ENCODE results near the gene TRIM66. TPM values are rescaled to one million over a fixed set of nuclear protein-coding genes. Genes with fewer than 3 reads are reported as not detected.

Gene TRIM66
- total RNA-seq, 1 experiment from 2014 or later, result 2.1 TPM

GRCh38 chr11:8567602-8568198 lies 114.8 kb downstream of the TRIM66 start:
- no CpG with 5 or more reads among the region's 2 CpGs for WGBS (ENCODE audit: extremely low coverage, insufficient read length, low lambda C conversion rate)
- Histone ChIP-seq H2AK5ac (ENCODE audit: insufficient read length, low read length) (no peak overlapping the region), H3K56ac (ENCODE audit: insufficient read length, low read depth, low read length) (no peak overlapping the region), H4K20me1 (ENCODE audit: control insufficient read depth, insufficient read depth, insufficient read length) (no peaks in the 10 kb centered on the region), H3K27ac (ENCODE audit: insufficient read length, low read depth, low read length) (no peak overlapping the region), H3K79me2 (ENCODE audit: insufficient read depth, low read length) (no peaks in the 10 kb centered on the region), H4K8ac (replicated peaks; ENCODE audit: insufficient read length, low read depth, low read length) (no peak overlapping the region), H2BK12ac (ENCODE audit: insufficient read length, low read depth, low read length) (no peak overlapping the region), H3K4me1 (ENCODE audit: insufficient read depth, low read length) (no peaks in the 10 kb centered on the region), H3K18ac (ENCODE audit: insufficient read length, low read depth, low read length) (no peak overlapping the region), H2BK5ac (ENCODE audit: insufficient read length, low read length) (no peak overlapping the region), H3K27me3 (ENCODE audit: insufficient read depth, low read length) (no peaks in the 10 kb centered on the region), H2BK20ac (ENCODE audit: low read depth, low read length, poor library complexity, severe bottlenecking) (no peak overlapping the region), H3K4ac (ENCODE audit: low read depth, low read length) (no peak overlapping the region), H3K23ac (ENCODE audit: insufficient read length, low read depth, low read length) (no peak overlapping the region), H4K5ac (ENCODE audit: insufficient read length, low read depth, low read length) (no peak overlapping the region), H3K23me2 (ENCODE audit: insufficient read length, low read depth, low read length, poor library complexity, severe bottlenecking) (no peaks in the 10 kb centered on the region), H3K9ac (ENCODE audit: extremely low read depth, insufficient read length, low read length) (no peak overlapping the region), H3T11ph (ENCODE audit: low read length) (no peak overlapping the region), H4K91ac (ENCODE audit: insufficient read length, low read depth, low read length) (no peak overlapping the region), H2BK15ac (ENCODE audit: low read depth, low read length) (no peak overlapping the region), H2AFZ (ENCODE audit: low read length) (no peak overlapping the region), H2BK120ac (ENCODE audit: low read depth, low read length, poor library complexity, severe bottlenecking) (no peak overlapping the region), H3K9me3 (ENCODE audit: control insufficient read depth, low read depth, low read length) (no peaks in the 10 kb centered on the region), H3K4me2 (ENCODE audit: insufficient read depth, insufficient read length, low read length) (no peak overlapping the region), H3K79me1 (ENCODE audit: insufficient read depth, low read depth, low read length, poor library complexity, severe bottlenecking) (no peaks in the 10 kb centered on the region), H3K14ac (ENCODE audit: insufficient read depth, low read length) (no peak overlapping the region)
- no peaks in the 10 kb centered on the region for H3K27me3 Mint-ChIP-seq (ENCODE audit: low read depth)
- no peak overlapping the region for H3K4me3 Mint-ChIP-seq
- DNase-seq, result no peak
- H3K27ac Mint-ChIP-seq, result no peak overlapping the region
- no peaks in the 10 kb centered on the region for H3K9me3 Mint-ChIP-seq
- H3K36me3 Mint-ChIP-seq (ENCODE audit: insufficient read depth in 1 of 3, low read depth in 3 of 3), result no peaks in the 10 kb centered on the region
- no peaks in the 10 kb centered on the region for H3K4me1 Mint-ChIP-seq
- TF ChIP-seq CTCF (conservative IDR thresholded peaks at IDR 0.05), result no peak
